HCT116 (cell line): Measurements from ENCODE around the gene DPH2. TPM values are rescaled to one million over a fixed set of nuclear protein-coding genes. Genes with fewer than 3 reads are reported as not detected.

ENCODE experiments used
- ATAC-seq: fragments of 200-7000 bp; cut with Tn5 transposase; 2 replicates; pipeline ENCODE4 v1.9.1; 2020; ENCODE audit warnings: mild to moderate bottlenecking, moderate library complexity
- BruUV-seq: library from RNA; stranded (reverse); fragments of 400-500 nt; replicated peaks from 2 replicates; lab custom pipeline; 2021; lab: Mats Ljungman, UMichigan
- CTCF ChIA-PET: fragments of 300-600 bp; sonication (Branson Sonifier 250); formaldehyde crosslinking; loops from one replicate; lab custom pipeline; 2021; ENCODE audit warnings: antibody characterized with exemption; lab: Charles Lee
- POLR2A ChIA-PET: fragments of 300-600, 350-600 bp; sonication (Branson Sonifier 250); formaldehyde crosslinking; loops from one replicate; lab custom pipeline; 2021; ENCODE audit warnings: antibody characterized with exemption; lab: Charles Lee
- RAD21 ChIA-PET, 2 experiments: fragments of 300-600 bp; sonication (Branson Sonifier 250); formaldehyde crosslinking; loops; one replicate each; lab custom pipeline; 2023; ENCODE audit warnings: low total read pairs in 2 of 2; ENCODE audit not compliant: uncharacterized antibody in 2 of 2, unreplicated experiment in 2 of 2, low non-redundant PET in 1 of 2; lab: Charles Lee
- DNase-seq: peaks from one replicate; pipeline ENCODE4 v3.0.0-alpha.2; 2010; ENCODE audit warnings: low read depth, low spot score
- H2AFZ ChIP-seq: fragments of 200-600 bp; shearing (Covaris generic), sonication (generic); 2 replicates; pipeline ENCODE4 v1.6.1; 2017; ENCODE audit warnings: low read depth, mixed run types, mixed read lengths, antibody characterized with exemption, low read length; ENCODE audit not compliant: poor library complexity, severe bottlenecking
- H3K27ac ChIP-seq: 2 replicates; pipeline ENCODE4 v1.5.1; 2012; ENCODE audit warnings: low read depth, low read length
- H3K27me3 ChIP-seq: fragments of 200-600 bp; sonication (generic); 2 replicates; pipeline ENCODE4 v1.6.1; 2016; ENCODE audit warnings: mixed run types, low read length, mixed read lengths; ENCODE audit not compliant: insufficient read depth
- H3K36me3 ChIP-seq, 2 experiments: fragments of 200-500 bp in 1 of 2; fragments of 200-600 bp in 1 of 2; sonication (Bioruptor generic) in 1 of 2; sonication (generic) in 1 of 2; 2 replicates each; pipeline versions ENCODE4 v1.5.1 to v1.6.1; 2014 to 2016; ENCODE audit warnings: low read length in 2 of 2, inconsistent platforms in 1 of 2, mixed read lengths in 1 of 2, mixed run types in 1 of 2; ENCODE audit not compliant: insufficient read depth in 2 of 2, control insufficient read depth in 1 of 2
- H3K4me1 ChIP-seq, 2 experiments: fragments of 200-600 bp in 1 of 2; sonication (generic) in 1 of 2; 2 replicates each; pipeline versions ENCODE4 v1.5.1 to v1.6.1; 2012 to 2017; ENCODE audit warnings: low read length in 2 of 2, inconsistent platforms in 1 of 2, mild to moderate bottlenecking in 1 of 2, mixed read lengths in 1 of 2, mixed run types in 1 of 2, moderate library complexity in 1 of 2; ENCODE audit not compliant: insufficient read depth in 2 of 2, control insufficient read depth in 1 of 2
- H3K4me2 ChIP-seq: fragments of 200-600 bp; sonication (generic); 2 replicates; pipeline ENCODE4 v1.6.1; 2017; ENCODE audit warnings: mixed run types, low read length, mixed read lengths
- H3K4me3 ChIP-seq, 2 experiments: fragments of 200-600 bp in 1 of 2; sonication (generic) in 1 of 2; replicated peaks in 1 of 2; 2 replicates each; pipeline ENCODE4 v1.5.1; 2011 to 2016; ENCODE audit warnings: low read length in 2 of 2, control low read depth in 1 of 2, low read depth in 1 of 2, mild to moderate bottlenecking in 1 of 2, mixed read lengths in 1 of 2, mixed run types in 1 of 2
- H3K79me2 ChIP-seq: fragments of 200-600 bp; sonication (generic); 2 replicates; pipeline ENCODE4 v1.6.1; 2017; ENCODE audit warnings: mild to moderate bottlenecking, mixed run types, low read length, moderate library complexity, mixed read lengths; ENCODE audit not compliant: insufficient read depth
- H3K9ac ChIP-seq: fragments of 200-600 bp; sonication (generic); 2 replicates; pipeline ENCODE4 v1.6.1; 2016; ENCODE audit warnings: low read length, mixed read lengths
- H3K9me2 ChIP-seq: fragments of 200-600 bp; sonication (generic), shearing (Covaris generic); 2 replicates; pipeline ENCODE4 v1.6.1; 2017; ENCODE audit warnings: mixed run types, mild to moderate bottlenecking, moderate library complexity; ENCODE audit not compliant: insufficient read depth
- H3K9me3 ChIP-seq, 2 experiments: fragments of 200-500 bp in 1 of 2; fragments of 200-600 bp in 1 of 2; sonication (Bioruptor generic) in 1 of 2; sonication (generic) in 1 of 2; 2 replicates each; pipeline ENCODE4 v1.6.1; 2014 to 2017; ENCODE audit warnings: low read length in 2 of 2, mixed read lengths in 2 of 2, inconsistent platforms in 1 of 2, low read depth in 1 of 2, mild to moderate bottlenecking in 1 of 2, mixed run types in 1 of 2, moderate library complexity in 1 of 2; ENCODE audit not compliant: control insufficient read depth in 1 of 2, insufficient read depth in 1 of 2
- H4K20me1 ChIP-seq: fragments of 200-600 bp; sonication (generic), shearing (Covaris generic); 2 replicates; pipeline ENCODE4 v1.6.1; 2017; ENCODE audit warnings: mixed run types, mild to moderate bottlenecking, moderate library complexity; ENCODE audit not compliant: insufficient read depth
- CEBPB ChIP-seq: IDR thresholded peaks from 2 replicates; pipeline ENCODE4 v1.6.1; 2012; ENCODE audit warnings: low read depth
- EGR1 ChIP-seq: IDR thresholded peaks from 2 replicates; pipeline ENCODE4 v1.6.1; 2012; ENCODE audit warnings: low read depth
- ELF1 ChIP-seq: IDR thresholded peaks from 2 replicates; pipeline ENCODE4 v1.6.1; 2012; ENCODE audit warnings: low read depth, borderline replicate concordance
- EZH2 ChIP-seq: fragments of 200-600 bp; sonication (generic); IDR thresholded peaks from 2 replicates; pipeline ENCODE4 v1.6.1; 2017; ENCODE audit warnings: antibody characterized with exemption, mixed run types
- EZH2phosphoT487 ChIP-seq: fragments of 200-600 bp; IDR thresholded peaks from 2 replicates; pipeline ENCODE4 v1.6.1; 2018; ENCODE audit warnings: antibody characterized with exemption, borderline replicate concordance
- FOSL1 ChIP-seq: IDR thresholded peaks from 2 replicates; pipeline ENCODE4 v1.6.1; 2012; ENCODE audit warnings: low read depth
- JUND ChIP-seq: IDR thresholded peaks from 2 replicates; pipeline ENCODE4 v1.6.1; 2012
- MAX ChIP-seq: IDR thresholded peaks from 2 replicates; pipeline ENCODE4 v1.6.1; 2012
- POLR2A ChIP-seq: IDR thresholded peaks from 2 replicates; pipeline ENCODE4 v1.7.0; 2011; ENCODE audit warnings: borderline replicate concordance; ENCODE audit not compliant: insufficient read depth, insufficient read length; ENCODE audit errors: extremely low read depth
- RAD21 ChIP-seq: IDR thresholded peaks from 2 replicates; pipeline ENCODE4 v1.6.1; 2012; ENCODE audit warnings: low read depth, mild to moderate bottlenecking
- SP1 ChIP-seq: IDR thresholded peaks from 2 replicates; pipeline ENCODE4 v1.6.1; 2012; ENCODE audit warnings: low read depth
- SRF ChIP-seq: IDR thresholded peaks from 2 replicates; pipeline ENCODE4 v1.6.1; 2012; ENCODE audit warnings: low read depth
- TCF7L2 ChIP-seq: IDR thresholded peaks from 2 replicates; pipeline ENCODE4 v1.7.0; 2011; ENCODE audit warnings: borderline replicate concordance, inconsistent platforms; ENCODE audit not compliant: insufficient read depth, insufficient read length; ENCODE audit errors: extremely low read depth
- YY1 ChIP-seq: IDR thresholded peaks from 2 replicates; pipeline ENCODE4 v1.6.1; 2011; ENCODE audit warnings: low read length, low read depth, moderate library complexity, mild to moderate bottlenecking; ENCODE audit not compliant: insufficient replicate concordance; ENCODE audit errors: extremely low read depth
- ZFX ChIP-seq: fragments of 450-650 bp; IDR thresholded peaks from 2 replicates; pipeline ENCODE4 v1.6.1; 2017
- intact Hi-C: fragments of 100-400 bp; cut with micrococcal nuclease; formaldehyde crosslinking; loops from 2 replicates; pipeline ENCODE4 v1.10.0; 2022
- total RNA-seq: library from RNA; stranded (reverse); gene quantifications from one replicate; pipeline ENCODE4 v1.2.1, GENCODE V29; 2021; ENCODE audit not compliant: unreplicated experiment
- TF ChIP-seq, protein P1 (sequence below): IDR thresholded peaks from 2 replicates; pipeline ENCODE4 v1.6.1; 2012

DPH2 gene
- total RNA-seq, 1 experiment from 2014 or later = 53.2 TPM

- no TSS peak for BruUV-seq
- POLR2A ChIA-PET = no interaction called here
- RAD21 ChIA-PET = no interaction called here
- Histone ChIP-seq H4K20me1 (no peaks in the 10 kb centered on the region), H2AFZ (no peak overlapping the region), H3K4me2 (no peak overlapping the region), H3K27me3 (no peaks in the 10 kb centered on the region), H3K4me1 (no peaks in the 10 kb centered on the region), H3K4me3 (no peak overlapping the region), H3K9ac (no peak overlapping the region), H3K9me2 (no peaks in the 10 kb centered on the region), H3K9me3 (no peaks in the 10 kb centered on the region), H3K36me3 (peaks cover 0 to 4% of the 10 kb centered on the region in 2 experiments; a peak in 2 of 4 replicates), H3K79me2 (no peaks in the 10 kb centered on the region), H3K27ac (no peak overlapping the region)
- ATAC-seq (no peak), DNase-seq (no peak)
- CTCF ChIA-PET = no interaction called here
- intact Hi-C loops = no loop called here
- TF ChIP-seq RAD21 = no peak
- TF ChIP-seq CEBPB = no peak
- no peak for TF ChIP-seq JUND
- TF ChIP-seq MAX = no peak
- TF ChIP-seq POLR2A = no peak
- no peak for TF ChIP-seq YY1
- no peak for TF ChIP-seq SRF
- TF ChIP-seq FOSL1 = no peak
- TF ChIP-seq TCF7L2 = no peak
- TF ChIP-seq EGR1 = no peak
- TF ChIP-seq EZH2 = no peak
- TF ChIP-seq ELF1 = no peak
- TF ChIP-seq EZH2phosphoT487 = no peak
- no peak for TF ChIP-seq SP1
These were observed 8.1 kb upstream of the DPH2 start for GRCh38 chr1:43961692-43962091.

DNA sequence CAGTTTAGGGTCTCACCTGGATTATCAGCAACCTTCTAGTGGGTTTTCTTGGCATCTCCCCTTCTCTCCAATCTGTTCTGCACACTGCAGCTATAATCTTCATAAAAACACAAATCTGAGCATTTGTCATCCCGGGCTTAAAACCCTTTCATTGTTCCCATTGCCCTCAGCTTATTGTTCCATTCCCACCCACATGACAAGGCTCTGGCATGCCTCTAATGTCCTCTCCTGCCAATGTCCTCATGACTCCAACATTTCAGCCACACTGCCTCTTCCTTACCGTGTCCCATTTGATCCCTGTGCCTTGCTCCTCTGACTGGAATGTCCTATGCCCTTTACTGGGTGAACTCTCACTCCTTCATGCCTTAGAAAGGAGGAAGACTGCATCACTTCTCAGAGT is 7.5 kb upstream of the DPH2 start:
- ChIA-PET RAD21 (no interaction called here), POLR2A (no interaction called here), CTCF (no interaction called here)
- no peak for TF ChIP-seq SRF
- no peak for TF ChIP-seq YY1
- TF ChIP-seq EZH2 = no peak
- TF ChIP-seq FOSL1 = no peak
- no peak for TF ChIP-seq ZFX
- TF ChIP-seq, protein P1, sequence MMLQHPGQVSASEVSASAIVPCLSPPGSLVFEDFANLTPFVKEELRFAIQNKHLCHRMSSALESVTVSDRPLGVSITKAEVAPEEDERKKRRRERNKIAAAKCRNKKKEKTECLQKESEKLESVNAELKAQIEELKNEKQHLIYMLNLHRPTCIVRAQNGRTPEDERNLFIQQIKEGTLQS = no peak
- TF ChIP-seq TCF7L2 = no peak
- Histone ChIP-seq H3K4me1 (no peaks in the 10 kb centered on the region), H3K9ac (no peak overlapping the region), H4K20me1 (no peaks in the 10 kb centered on the region), H2AFZ (no peak overlapping the region), H3K36me3 (peaks cover 0 to 4% of the 10 kb centered on the region in 2 experiments; a peak in 2 of 4 replicates), H3K4me2 (no peak overlapping the region), H3K4me3 (no peak overlapping the region), H3K79me2 (no peaks in the 10 kb centered on the region), H3K27ac (no peak overlapping the region), H3K9me3 (no peaks in the 10 kb centered on the region), H3K9me2 (no peaks in the 10 kb centered on the region), H3K27me3 (no peaks in the 10 kb centered on the region)
- ATAC-seq (no peak), DNase-seq (no peak)
- no TSS peak for BruUV-seq
- intact Hi-C loops = no loop called here
